Spinal cord (tissue), 10 donors: ENCODE measurements around the gene SUB1. TPM values are rescaled to one million over a fixed set of nuclear protein-coding genes. Genes with fewer than 3 reads are reported as not detected.
A peak's percentile ranks its signal among the peaks of the same experiment; 100 is the strongest.
"Not testable (repeated sequence)": the region's sequence is repeated elsewhere in the genome, so short reads cannot be mapped to it uniquely, and the experiment has no call there.

Experiments
- DNase-seq, 6 donors: peaks; one replicate each; pipeline versions ENCODE4 v3.0.0 to v3.0.0-alpha.2; 2013 to 2015; ENCODE audit warnings: low spot score in 6 of 6, low read depth in 4 of 6
- H3K27ac ChIP-seq: one replicate; pipeline ENCODE4 v1.5.1; 2013; ENCODE audit warnings: low read depth, low read length, control low read depth
- H3K27me3 ChIP-seq: one replicate; pipeline ENCODE4 v1.6.1; 2013; ENCODE audit warnings: low read length; ENCODE audit not compliant: control insufficient read depth, insufficient read depth
- H3K36me3 ChIP-seq: one replicate; pipeline ENCODE4 v1.6.1; 2013; ENCODE audit warnings: low read length; ENCODE audit not compliant: control insufficient read depth, insufficient read depth
- H3K4me1 ChIP-seq: one replicate; pipeline ENCODE4 v1.6.1; 2013; ENCODE audit warnings: low read length; ENCODE audit not compliant: control insufficient read depth, insufficient read depth
- H3K4me3 ChIP-seq: one replicate; pipeline ENCODE4 v1.5.1; 2013; ENCODE audit warnings: low read depth, low read length, control low read depth
- H3K9me3 ChIP-seq: one replicate; pipeline ENCODE4 v1.6.1; 2013; ENCODE audit warnings: low read length; ENCODE audit not compliant: control insufficient read depth, insufficient read depth
- WGBS: methylation state at CpG from one replicate; pipeline ENCODE4 v1.1.5; 2013; ENCODE audit warnings: missing lambda C conversion rate; ENCODE audit not compliant: insufficient coverage; 5-methylcytosine and 5-hydroxymethylcytosine counted together
- long read RNA-seq, 4 donors: transcript quantifications; one replicate each; lab custom pipeline, GENCODE V29; 2026
- polyA plus RNA-seq, 2 donors: library from polyadenylated mRNA; unstranded; fragments of 120-200 nt; gene quantifications; one replicate each; pipeline ENCODE4 v1.2.1, GENCODE V29; 2013; ENCODE audit not compliant: insufficient read length in 2 of 2
- total RNA-seq, 2 donors: library from RNA; depleted of rRNA in 1 of 2; stranded (reverse); fragments of 120-200 nt in 1 of 2; fragments of >200 nt in 1 of 2; gene quantifications; one replicate each; pipeline versions ENCODE4 v1.2.3 to v1.2.4, GENCODE V29; 2013 to 2014
- donor health status: healthy.

SUB1 gene
- total RNA-seq = 100 to 1,000 TPM; 257 to 345 TPM
- 100 to 1,000 TPM; 333 to 410 TPM for polyA plus RNA-seq
- long read RNA-seq, donor 1, full-length matches to known transcripts = 222 of 258 reads
- long read RNA-seq, donor 1, partial matches to known transcripts = 31 of 258 reads
- long read RNA-seq, donor 1, other reads (novel, unspliced or antisense) = 5 of 258 reads
- long read RNA-seq, donor 2, transcript SUB1-201 (5 exons, 3,507 nt) = major isoform, 66 of 86 reads
- long read RNA-seq, donor 2, partial matches to known transcripts = 17 of 86 reads
- long read RNA-seq, donor 2, other reads (novel, unspliced or antisense) = 0 of 86 reads
- long read RNA-seq, donor 3, full-length matches to known transcripts = 96 of 105 reads
- long read RNA-seq, donor 3, partial matches to known transcripts = 9 of 105 reads
- long read RNA-seq, donor 3, other reads (novel, unspliced or antisense) = 0 of 105 reads
- long read RNA-seq, donor 4, full-length matches to known transcripts = 272 of 341 reads
- long read RNA-seq, donor 4, partial matches to known transcripts = 27 of 341 reads
- long read RNA-seq, donor 4, other reads (novel, unspliced or antisense) = 42 of 341 reads

- peak; percentile 81 to 98 (median 90) for DNase-seq
- Histone ChIP-seq H3K4me3 (peak within 1 kb of the TSS; percentile 81), H3K27ac (peak within 1 kb of the TSS; percentile 96), H3K4me1 (peaks cover 3% of the 10 kb centered on the region), H3K27me3 (no peaks in the 10 kb centered on the region), H3K36me3 (peaks cover 6% of the 10 kb centered on the region), H3K9me3 (no peaks in the 10 kb centered on the region)
- under 1% methylated on average over 88 of the region's 89 CpGs for WGBS
Measured at GRCh38 chr5:32585446-32586275, at the start of gene SUB1. Gene SUB1 (plus strand): TSS chr5:32585557. CDS start chr5:32588513, 2,956 bp downstream.

GRCh38 chr5:32536246-32536645 lies 49.1 kb upstream of the SUB1 start:
- H3K4me1 ChIP-seq = peaks cover 2% of the 10 kb centered on the region
- no peaks in the 10 kb centered on the region for H3K27me3 ChIP-seq
- 83% methylated on average over 1 of the region's 4 CpGs for WGBS
- H3K9me3 ChIP-seq = no peaks in the 10 kb centered on the region
- no peak overlapping the region for H3K4me3 ChIP-seq
- no peaks in the 10 kb centered on the region for H3K36me3 ChIP-seq
- H3K27ac ChIP-seq = no peak overlapping the region
- DNase-seq = no peak

GRCh38 chr5:32537437-32538029 lies 47.8 kb upstream of the SUB1 start:
- not testable (repeated sequence) for H3K4me3 ChIP-seq, H3K4me1 ChIP-seq, H3K27ac ChIP-seq, H3K9me3 ChIP-seq, H3K27me3 ChIP-seq, H3K36me3 ChIP-seq
- peak in 1 of 6 donors; percentile 36 for DNase-seq
- 100% methylated on average over 3 of the region's 7 CpGs for WGBS

- no peaks in the 10 kb centered on the region for H3K27me3 ChIP-seq
- no peaks in the 10 kb centered on the region for H3K9me3 ChIP-seq
- WGBS = 96% methylated on average over 2 of the region's 7 CpGs
- no peaks in the 10 kb centered on the region for H3K4me1 ChIP-seq
- H3K4me3 ChIP-seq = no peak overlapping the region
- H3K27ac ChIP-seq = no peak overlapping the region
- no peak for DNase-seq
- no peaks in the 10 kb centered on the region for H3K36me3 ChIP-seq
Measured at GRCh38 chr5:32538031-32538547, 47.3 kb upstream of the SUB1 start.

GRCh38 chr5:32539981-32540845 lies 45.1 kb upstream of the SUB1 start:
- Histone ChIP-seq H3K27me3 (no peaks in the 10 kb centered on the region), H3K4me3 (no peak overlapping the region), H3K27ac (no peak overlapping the region), H3K9me3 (no peaks in the 10 kb centered on the region), H3K36me3 (no peaks in the 10 kb centered on the region), H3K4me1 (no peaks in the 10 kb centered on the region)
- 90% methylated on average over 3 of the region's 6 CpGs for WGBS
- DNase-seq = no peak

- Histone ChIP-seq H3K4me1 (no peaks in the 10 kb centered on the region), H3K4me3 (no peak overlapping the region), H3K27me3 (no peaks in the 10 kb centered on the region), H3K27ac (no peak overlapping the region), H3K9me3 (no peaks in the 10 kb centered on the region), H3K36me3 (no peaks in the 10 kb centered on the region)
- WGBS = 90% methylated on average over 3 of the region's 4 CpGs
- DNase-seq = no peak
Measured at GRCh38 chr5:32541241-32541640, 44.1 kb upstream of the SUB1 start.

- 80% methylated on average over 5 of the region's 10 CpGs for WGBS
- H3K27ac ChIP-seq = no peak overlapping the region
- H3K36me3 ChIP-seq = no peaks in the 10 kb centered on the region
- no peaks in the 10 kb centered on the region for H3K27me3 ChIP-seq
- DNase-seq = no peak
- H3K4me3 ChIP-seq = no peak overlapping the region
- H3K4me1 ChIP-seq = no peaks in the 10 kb centered on the region
- H3K9me3 ChIP-seq = no peaks in the 10 kb centered on the region
Measured at GRCh38 chr5:32542216-32543059, 42.9 kb upstream of the SUB1 start.

- no peak for DNase-seq
- Histone ChIP-seq H3K4me1 (no peaks in the 10 kb centered on the region), H3K4me3 (no peak overlapping the region), H3K27ac (no peak overlapping the region), H3K36me3 (no peaks in the 10 kb centered on the region), H3K9me3 (no peaks in the 10 kb centered on the region), H3K27me3 (no peaks in the 10 kb centered on the region)
- 100% methylated on average over 2 of the region's 8 CpGs for WGBS
Measured at GRCh38 chr5:32543291-32543690, 42.1 kb upstream of the SUB1 start.
